Lung (tissue), 12 donors: ENCODE measurements around the gene PTPRE. TPM values are rescaled to one million over a fixed set of nuclear protein-coding genes. Genes with fewer than 3 reads are reported as not detected.

Experiments
- ATAC-seq: fragments of 200-7000 bp; cut with Tn5 transposase; one replicate; pipeline ENCODE4 v1.9.1; 2020; ENCODE audit warnings: moderate number of reproducible peaks; ENCODE audit not compliant: insufficient read depth, low FRiP score
- DNase-seq, 3 donors: peaks; one replicate each; pipeline ENCODE4 v3.0.0-alpha.2; 2013 to 2017
- H3K27ac ChIP-seq, 2 donors: one replicate each; pipeline ENCODE4 v1.5.1; 2013; ENCODE audit warnings: mild to moderate bottlenecking in 2 of 2, moderate library complexity in 2 of 2, control low read depth in 1 of 2, inconsistent platforms in 1 of 2, low read depth in 1 of 2, low read length in 1 of 2
- H3K27me3 ChIP-seq, 3 donors: one replicate each; pipeline ENCODE4 v1.5.1; 2013; ENCODE audit warnings: low read length in 2 of 3; ENCODE audit not compliant: control insufficient read depth in 3 of 3, insufficient read depth in 3 of 3
- H3K36me3 ChIP-seq, 4 donors: one replicate each; pipeline ENCODE4 v1.5.1; 2013; ENCODE audit warnings: low read length in 4 of 4, mild to moderate bottlenecking in 1 of 4, moderate library complexity in 1 of 4; ENCODE audit not compliant: control insufficient read depth in 4 of 4, insufficient read depth in 4 of 4
- H3K4me1 ChIP-seq, 5 donors: one replicate each; pipeline ENCODE4 v1.5.1; 2013; ENCODE audit warnings: low read length in 5 of 5, mild to moderate bottlenecking in 2 of 5, moderate library complexity in 1 of 5; ENCODE audit not compliant: control insufficient read depth in 5 of 5, insufficient read depth in 5 of 5
- H3K4me3 ChIP-seq: one replicate; pipeline ENCODE4 v1.5.1; 2013; ENCODE audit warnings: mild to moderate bottlenecking, control low read depth, moderate library complexity
- H3K9ac ChIP-seq, 2 donors: one replicate each; pipeline ENCODE4 v1.5.1; 2013; ENCODE audit warnings: low read length in 2 of 2, control low read depth in 1 of 2; ENCODE audit not compliant: insufficient read depth in 1 of 2
- H3K9me3 ChIP-seq, 4 donors: one replicate each; pipeline ENCODE4 v1.5.1; 2013; ENCODE audit warnings: low read length in 3 of 4, mild to moderate bottlenecking in 1 of 4, moderate library complexity in 1 of 4; ENCODE audit not compliant: control insufficient read depth in 4 of 4, insufficient read depth in 3 of 4
- CTCF ChIP-seq: IDR thresholded peaks from 2 replicates; pipeline ENCODE4 v1.5.1; 2012; ENCODE audit warnings: mild to moderate bottlenecking; ENCODE audit errors: control extremely low read depth, extremely low read depth
- WGBS, 2 donors: extraction: QIAGEN DNeasy Blood & Tissue Kit; methylation state at CpG; one replicate each; pipeline ENCODE4 v1.1.7; 2013; 5-methylcytosine and 5-hydroxymethylcytosine counted together
- polyA plus RNA-seq, 2 donors: library from polyadenylated mRNA; stranded (reverse); fragments of 200-250 nt; gene quantifications; one replicate each; pipeline ENCODE4 v1.2.1, GENCODE V29; 2013
- total RNA-seq, 2 donors: library from RNA; depleted of rRNA in 1 of 2; stranded (reverse); fragments of >200 nt in 1 of 2; gene quantifications; one replicate each; pipeline ENCODE4 v1.2.1, GENCODE V29; 2014 to 2021
- donor health status: control.
- donor health status: control.
- donor health status: Bipolar disorder and iron deficiency.
- donor health status: healthy.
- donor health status: DM: yes; HTN: yes; CAD: no.

The PTPRE gene
- total and polyA plus RNA-seq, 4 donors = 15.5 to 68.7 (median 36.5) TPM

- H3K4me3 ChIP-seq = no peak overlapping the region
- H3K9ac ChIP-seq = no peak overlapping the region
- no peaks in the 10 kb centered on the region for H3K4me1 ChIP-seq
- peaks cover 0 to 6% (median 0%) of the 10 kb centered on the region in 4 donors for H3K9me3 ChIP-seq
- H3K27me3 ChIP-seq = no peaks in the 10 kb centered on the region
- H3K36me3 ChIP-seq = peaks cover 0 to 64% (median 16%) of the 10 kb centered on the region in 4 donors
- 53 to 60% methylated on average over 28 of the region's 28 CpGs for WGBS, 2 donors
- H3K27ac ChIP-seq = no peak overlapping the region
- peak; percentile 87 for TF ChIP-seq CTCF
- ATAC-seq = no peak
- DNase-seq = peak; percentile 81 to 87 (median 82)
Measured at GRCh38 chr10:128069351-128070051, 162.6 kb downstream of the PTPRE start.

- peaks cover 0 to 61% (median 16%) of the 10 kb centered on the region in 4 donors for H3K36me3 ChIP-seq
- ATAC-seq = no peak
- no peak for TF ChIP-seq CTCF
- no peak overlapping the region for H3K4me3 ChIP-seq
- no peak overlapping the region for H3K9ac ChIP-seq
- H3K27me3 ChIP-seq = no peaks in the 10 kb centered on the region
- peaks cover 0 to 6% (median 0%) of the 10 kb centered on the region in 4 donors for H3K9me3 ChIP-seq
- H3K27ac ChIP-seq = no peak overlapping the region
- no peaks in the 10 kb centered on the region for H3K4me1 ChIP-seq
- 95 to 96% methylated on average over 10 of the region's 10 CpGs for WGBS, 2 donors
- no peak for DNase-seq
Measured at GRCh38 chr10:128070161-128070560, 163.3 kb downstream of the PTPRE start.

- no peak overlapping the region for H3K4me3 ChIP-seq
- TF ChIP-seq CTCF = no peak
- DNase-seq (no peak), ATAC-seq (no peak)
- no peaks in the 10 kb centered on the region for H3K4me1 ChIP-seq
- H3K27me3 ChIP-seq = no peaks in the 10 kb centered on the region
- WGBS, 2 donors = 95% methylated on average over 16 to 17 of the region's 17 CpGs
- no peak overlapping the region for H3K9ac ChIP-seq
- H3K9me3 ChIP-seq = peaks cover 0 to 6% (median 0%) of the 10 kb centered on the region in 4 donors
- H3K36me3 ChIP-seq = peaks cover 0 to 57% (median 16%) of the 10 kb centered on the region in 4 donors
- H3K27ac ChIP-seq = no peak overlapping the region
Measured at GRCh38 chr10:128070721-128071416, 164.0 kb downstream of the PTPRE start.
